Measurements from ENCODE around the gene FFAR4. TPM values are rescaled to one million over a fixed set of nuclear protein-coding genes. Genes with fewer than 3 reads are reported as not detected.

The FFAR4 gene
- total and polyA plus RNA-seq, 12 donors = 0.20 to 1.4 (median 0.65) TPM; not detected in 2

GRCh38 chr10:93548376-93549071, 17.9 kb upstream of the FFAR4 start:
- H3K36me3 ChIP-seq (replicated peaks in 1 of 2) = no peaks in the 10 kb centered on the region
- WGBS, 4 donors = 85 to 90% (median 88%) methylated on average over 5 of the region's 5 CpGs
- H3K4me1 ChIP-seq (replicated peaks in 1 of 2) = no peaks in the 10 kb centered on the region
- no peak overlapping the region for H3K27ac ChIP-seq
- no peaks in the 10 kb centered on the region for H3K27me3 ChIP-seq
- no peak for TF ChIP-seq POLR2A (IDR thresholded peaks at IDR 0.05)
- TF ChIP-seq, protein P1, sequence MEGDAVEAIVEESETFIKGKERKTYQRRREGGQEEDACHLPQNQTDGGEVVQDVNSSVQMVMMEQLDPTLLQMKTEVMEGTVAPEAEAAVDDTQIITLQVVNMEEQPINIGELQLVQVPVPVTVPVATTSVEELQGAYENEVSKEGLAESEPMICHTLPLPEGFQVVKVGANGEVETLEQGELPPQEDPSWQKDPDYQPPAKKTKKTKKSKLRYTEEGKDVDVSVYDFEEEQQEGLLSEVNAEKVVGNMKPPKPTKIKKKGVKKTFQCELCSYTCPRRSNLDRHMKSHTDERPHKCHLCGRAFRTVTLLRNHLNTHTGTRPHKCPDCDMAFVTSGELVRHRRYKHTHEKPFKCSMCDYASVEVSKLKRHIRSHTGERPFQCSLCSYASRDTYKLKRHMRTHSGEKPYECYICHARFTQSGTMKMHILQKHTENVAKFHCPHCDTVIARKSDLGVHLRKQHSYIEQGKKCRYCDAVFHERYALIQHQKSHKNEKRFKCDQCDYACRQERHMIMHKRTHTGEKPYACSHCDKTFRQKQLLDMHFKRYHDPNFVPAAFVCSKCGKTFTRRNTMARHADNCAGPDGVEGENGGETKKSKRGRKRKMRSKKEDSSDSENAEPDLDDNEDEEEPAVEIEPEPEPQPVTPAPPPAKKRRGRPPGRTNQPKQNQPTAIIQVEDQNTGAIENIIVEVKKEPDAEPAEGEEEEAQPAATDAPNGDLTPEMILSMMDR (IDR thresholded peaks at IDR 0.05) = no peak
- no peaks in the 10 kb centered on the region for H3K9me3 ChIP-seq (replicated peaks in 1 of 3)
- no peak overlapping the region for H3K4me3 ChIP-seq
- DNase-seq = no peak
- intact Hi-C loops (cut with DNase I) = no loop called here

GRCh38 chr10:93550606-93551005, 15.9 kb upstream of the FFAR4 start:
- H3K27me3 ChIP-seq = no peaks in the 10 kb centered on the region
- no peak for TF ChIP-seq POLR2A (IDR thresholded peaks at IDR 0.05)
- TF ChIP-seq, protein P1 (IDR thresholded peaks at IDR 0.05) = no peak
- no peak overlapping the region for H3K27ac ChIP-seq
- intact Hi-C loops (cut with DNase I) = loop anchor here in 1 of 2 donors (10.0 kb wide), 1 partner anchor 124 kb away; no protein-coding TSS in a partner anchor
- 72 to 88% (median 76%) methylated on average over 4 of the region's 4 CpGs for WGBS, 4 donors
- H3K4me1 ChIP-seq (replicated peaks in 1 of 2) = no peaks in the 10 kb centered on the region
- DNase-seq = no peak
- H3K4me3 ChIP-seq = no peak overlapping the region
- no peaks in the 10 kb centered on the region for H3K36me3 ChIP-seq (replicated peaks in 1 of 2)
- H3K9me3 ChIP-seq (replicated peaks in 1 of 3) = no peaks in the 10 kb centered on the region

GRCh38 chr10:93552780-93553179, 13.7 kb upstream of the FFAR4 start:
- Histone ChIP-seq H3K27me3 (no peaks in the 10 kb centered on the region), H3K4me3 (no peak overlapping the region), H3K9me3 (replicated peaks in 1 of 3) (no peaks in the 10 kb centered on the region), H3K36me3 (replicated peaks in 1 of 2) (no peaks in the 10 kb centered on the region), H3K4me1 (replicated peaks in 1 of 2) (no peaks in the 10 kb centered on the region), H3K27ac (no peak overlapping the region)
- TF ChIP-seq, protein P1 (IDR thresholded peaks at IDR 0.05) = no peak
- TF ChIP-seq POLR2A (IDR thresholded peaks at IDR 0.05) = no peak
- DNase-seq = no peak
- intact Hi-C loops (cut with DNase I) = loop anchor here (2.0 to 10.0 kb wide), 2 partner anchors 122 to 126 kb away; no protein-coding TSS in a partner anchor
- 81 to 89% (median 84%) methylated on average over 3 of the region's 3 CpGs for WGBS, 4 donors

DNA sequence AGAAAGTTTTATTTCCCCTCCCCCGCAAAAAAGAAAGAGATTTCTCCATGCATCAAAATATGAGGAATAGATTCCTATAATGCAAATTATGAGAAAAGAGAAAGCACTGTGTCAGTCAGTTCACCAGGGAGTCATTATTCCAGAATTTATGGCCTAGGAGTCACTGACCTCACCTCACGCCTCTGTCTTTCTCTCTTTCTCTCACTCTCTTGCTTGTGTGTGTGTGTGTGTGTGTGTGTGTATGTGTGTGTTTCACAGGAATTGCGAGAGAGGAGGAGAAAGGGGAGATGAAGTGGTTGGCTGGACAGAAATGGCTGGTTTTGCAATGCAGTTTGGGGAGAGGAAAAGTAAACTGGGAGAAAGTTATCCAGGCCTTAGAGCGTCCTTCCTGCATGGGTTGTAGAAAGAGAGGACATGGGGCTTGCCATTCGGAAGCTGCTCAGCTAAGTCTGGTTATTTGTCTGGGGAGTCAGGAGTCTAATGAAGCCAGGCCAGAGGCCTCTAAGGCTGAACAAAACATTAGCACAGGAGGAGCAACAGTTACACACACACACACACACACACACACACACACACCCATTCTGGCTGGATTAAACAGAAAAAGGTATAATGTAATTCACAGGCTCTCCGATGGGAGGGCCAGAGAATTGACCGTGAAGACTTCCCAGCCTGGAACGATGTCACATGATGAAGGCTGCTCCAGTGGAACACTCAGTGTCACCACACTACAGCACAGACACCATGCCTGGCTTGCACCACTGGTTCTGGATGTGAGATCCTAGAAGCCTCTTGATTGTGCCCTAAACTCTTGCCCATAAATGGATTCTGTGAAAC, 12.8 kb upstream of the FFAR4 start:
- DNase-seq = no peak
- no peaks in the 10 kb centered on the region for H3K9me3 ChIP-seq (replicated peaks in 1 of 3)
- 69 to 79% (median 73%) methylated on average over 8 of the region's 8 CpGs for WGBS, 4 donors
- H3K36me3 ChIP-seq (replicated peaks in 1 of 2) = no peaks in the 10 kb centered on the region
- no peak overlapping the region for H3K4me3 ChIP-seq
- H3K4me1 ChIP-seq (replicated peaks in 1 of 2) = no peaks in the 10 kb centered on the region
- H3K27ac ChIP-seq = no peak overlapping the region
- H3K27me3 ChIP-seq = no peaks in the 10 kb centered on the region
- TF ChIP-seq, protein P1 (IDR thresholded peaks at IDR 0.05) = no peak
- TF ChIP-seq POLR2A (IDR thresholded peaks at IDR 0.05) = no peak
- intact Hi-C loops (cut with DNase I) = loop anchor here (2.0 to 10.0 kb wide), 2 partner anchors 121 to 125 kb away; no protein-coding TSS in a partner anchor

Measured in adrenal gland (tissue), 12 donors.